Fibroblast of gingiva (primary cell): Measurements from ENCODE around the gene ATG4B.

ENCODE experiments used
- DNase-seq: peaks from one replicate; pipeline ENCODE4 v3.0.0-alpha.2; 2011; ENCODE audit warnings: low read depth

ATG4B gene

GRCh38 chr2:241666627-241667400, 29.3 kb downstream of the ATG4B start:
- no peak for DNase-seq

GRCh38 chr2:241668354-241668753, 30.9 kb downstream of the ATG4B start:
- DNase-seq: no peak

- DNase-seq: no peak
These were observed 31.3 kb downstream of the ATG4B start for GRCh38 chr2:241668839-241669238.

- no peak for DNase-seq
These were observed 33.0 kb downstream of the ATG4B start for GRCh38 chr2:241670333-241671110.

- no peak for DNase-seq
These were observed 34.2 kb downstream of the ATG4B start for GRCh38 chr2:241671457-241672240.

- no peak for DNase-seq
These were observed 35.0 kb downstream of the ATG4B start for GRCh38 chr2:241672243-241673188.

- no peak for DNase-seq
These were observed 35.7 kb downstream of the ATG4B start for GRCh38 chr2:241673189-241673663.

GRCh38 chr2:241673797-241674725, 36.6 kb downstream of the ATG4B start:
- DNase-seq: peak; percentile 82

- DNase-seq: no peak
These were observed 38.4 kb downstream of the ATG4B start for GRCh38 chr2:241675885-241676284.

GRCh38 chr2:241676665-241677064, 39.2 kb downstream of the ATG4B start:
- no peak for DNase-seq

- no peak for DNase-seq
These were observed 39.9 kb downstream of the ATG4B start for GRCh38 chr2:241677392-241677791.

GRCh38 chr2:241678307-241678706, 40.8 kb downstream of the ATG4B start:
- no peak for DNase-seq

GRCh38 chr2:241678784-241679540, 41.5 kb downstream of the ATG4B start:
- DNase-seq: no peak

GRCh38 chr2:241680044-241680443, 42.6 kb downstream of the ATG4B start:
- DNase-seq: no peak

GRCh38 chr2:241680827-241681599, 43.5 kb downstream of the ATG4B start:
- peak; percentile 96 for DNase-seq

GRCh38 chr2:241686324-241686649, 48.8 kb downstream of the ATG4B start:
- DNase-seq: no peak

GRCh38 chr2:241686650-241687425, 49.3 kb downstream of the ATG4B start, which contains the start of gene DTYMK:
Gene DTYMK (minus strand): TSS chr2:241686815. CDS start chr2:241686783, 32 bp downstream.
- peak; percentile 95 for DNase-seq

GRCh38 chr2:241689306-241689705, 51.8 kb downstream of the ATG4B start:
- DNase-seq: no peak
